Psoas muscle (tissue), 8 donors: ENCODE measurements around the gene C1orf21. TPM values are rescaled to one million over a fixed set of nuclear protein-coding genes. Genes with fewer than 3 reads are reported as not detected.

Experiments used
- ATAC-seq, 4 donors: fragments of 200-7000 bp; cut with Tn5 transposase; one replicate each; pipeline ENCODE4 v1.9.1; 2020; ENCODE audit warnings: moderate library complexity in 3 of 4, mild to moderate bottlenecking in 2 of 4
- DNase-seq, 2 donors: peaks; one replicate each; pipeline ENCODE4 v3.0.0-alpha.2; 2020
- H3K27ac ChIP-seq: fragments of 200-600 bp; one replicate; pipeline ENCODE4 v1.8.0; 2022
- H3K27me3 ChIP-seq, 3 donors: fragments of 200-600 bp in 1 of 3; one replicate each; pipeline versions ENCODE4 v1.6.1 to v1.8.0; 2013 to 2022; ENCODE audit warnings: low read length in 2 of 3, mild to moderate bottlenecking in 2 of 3, moderate library complexity in 1 of 3; ENCODE audit not compliant: insufficient read depth in 3 of 3
- H3K36me3 ChIP-seq, 2 donors: fragments of 200-600 bp in 1 of 2; one replicate each; pipeline versions ENCODE4 v1.6.1 to v1.8.0; 2013 to 2022; ENCODE audit warnings: low read depth in 1 of 2, mild to moderate bottlenecking in 1 of 2, moderate library complexity in 1 of 2; ENCODE audit not compliant: insufficient read depth in 1 of 2
- H3K4me1 ChIP-seq: fragments of 200-600 bp; one replicate; pipeline ENCODE4 v1.8.0; 2022
- H3K4me3 ChIP-seq: fragments of 200-600 bp; one replicate; pipeline ENCODE4 v1.8.0; 2022; ENCODE audit warnings: mild to moderate bottlenecking
- H3K9me3 ChIP-seq: fragments of 200-600 bp; one replicate; pipeline ENCODE4 v1.8.0; 2022
- WGBS, 3 donors: extraction: QIAGEN DNeasy Blood & Tissue Kit; methylation state at CpG; one replicate each; pipeline versions ENCODE4 v1.1.6 to v1.1.7; 2013; 5-methylcytosine and 5-hydroxymethylcytosine counted together
- intact Hi-C, 2 donors: fragments of 100-400 bp; cut with DNase I; formaldehyde crosslinking; loops; one replicate each; pipeline versions ENCODE4 v1.11.0 to v1.14.2; 2022
- polyA plus RNA-seq, 3 donors: library from polyadenylated mRNA; stranded (reverse); fragments of 200-250 nt; gene quantifications; one replicate each; pipeline ENCODE4 v1.2.3, GENCODE V29; 2013
- total RNA-seq, 4 donors: library from RNA; stranded (reverse); fragmentation: NEBNext Ultra II Directional in 2 of 4; extraction: Animal tissue kit (Norgen Biotek cat#: 25700) in 2 of 4; gene quantifications; one replicate each; pipeline versions ENCODE4 v1.2.1 to v1.2.4, GENCODE V29; 2021 to 2023
- TF ChIP-seq, protein P1 (sequence below): fragments of 200-600 bp; IDR thresholded peaks from one replicate; pipeline ENCODE4 v1.8.0; 2022; ENCODE audit warnings: antibody characterized with exemption
- donor health status: healthy with polysubstance abuse.
- donor health status: DM: no; HTN: no; CAD: no; lungs with moderate emphysema.
- donor health status: Bipolar disorder and iron deficiency.
- donor health status: healthy.
- donor health status: DM: yes; HTN: yes; CAD: no.
- donor health status: DM: no; HTN: no; CAD: no.
- donor health status: DM: no; HTN: no; CAD: no.
- donor health status: DM: yes; HTN: yes; CAD: no.

The C1orf21 gene
- total and polyA plus RNA-seq, 7 donors: 55.5 to 216 (median 171) TPM

DNA sequence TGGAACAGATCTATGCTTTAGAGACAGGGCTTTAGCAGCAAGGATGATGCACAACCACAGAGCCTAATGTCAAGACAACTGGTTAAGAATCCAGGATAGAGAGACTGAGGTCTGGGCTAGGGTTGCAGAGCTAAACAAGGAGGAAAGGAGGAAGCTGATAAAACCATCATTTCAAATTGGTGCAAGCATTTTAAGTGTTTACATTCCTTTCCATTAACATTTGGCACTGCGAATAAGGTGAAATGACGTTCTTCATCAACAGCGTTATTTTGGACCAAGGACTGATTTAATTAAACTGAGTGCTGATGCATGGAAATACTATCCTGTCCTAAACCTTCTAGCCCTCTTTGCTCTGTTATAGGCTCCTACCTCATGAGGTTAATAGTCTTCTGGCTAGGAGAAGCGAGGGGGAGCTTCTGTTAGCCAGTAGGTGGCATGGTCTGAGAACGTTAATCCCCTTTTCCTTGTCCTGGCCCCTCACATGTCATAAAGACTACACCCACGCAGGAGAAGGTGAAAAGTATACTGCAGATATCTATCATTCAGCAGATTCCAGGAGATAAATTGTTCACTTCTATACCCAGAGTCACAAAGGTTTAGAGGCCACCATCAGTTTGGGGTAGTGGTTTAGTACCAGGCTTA is 7.6 kb upstream of the C1orf21 start:
- 36 to 51% (median 43%) methylated on average over 6 of the region's 6 CpGs for WGBS, 3 donors
- Histone ChIP-seq H3K27ac (no peak overlapping the region), H3K4me3 (no peak overlapping the region), H3K27me3 (no peaks in the 10 kb centered on the region), H3K36me3 (no peaks in the 10 kb centered on the region), H3K9me3 (no peaks in the 10 kb centered on the region), H3K4me1 (peaks cover 6% of the 10 kb centered on the region)
- intact Hi-C loops: loop anchor here in 1 of 2 donors (5.0 to 10.0 kb wide), 2 partner anchors 283 to 304 kb away; no protein-coding TSS in a partner anchor
- TF ChIP-seq, protein P1, sequence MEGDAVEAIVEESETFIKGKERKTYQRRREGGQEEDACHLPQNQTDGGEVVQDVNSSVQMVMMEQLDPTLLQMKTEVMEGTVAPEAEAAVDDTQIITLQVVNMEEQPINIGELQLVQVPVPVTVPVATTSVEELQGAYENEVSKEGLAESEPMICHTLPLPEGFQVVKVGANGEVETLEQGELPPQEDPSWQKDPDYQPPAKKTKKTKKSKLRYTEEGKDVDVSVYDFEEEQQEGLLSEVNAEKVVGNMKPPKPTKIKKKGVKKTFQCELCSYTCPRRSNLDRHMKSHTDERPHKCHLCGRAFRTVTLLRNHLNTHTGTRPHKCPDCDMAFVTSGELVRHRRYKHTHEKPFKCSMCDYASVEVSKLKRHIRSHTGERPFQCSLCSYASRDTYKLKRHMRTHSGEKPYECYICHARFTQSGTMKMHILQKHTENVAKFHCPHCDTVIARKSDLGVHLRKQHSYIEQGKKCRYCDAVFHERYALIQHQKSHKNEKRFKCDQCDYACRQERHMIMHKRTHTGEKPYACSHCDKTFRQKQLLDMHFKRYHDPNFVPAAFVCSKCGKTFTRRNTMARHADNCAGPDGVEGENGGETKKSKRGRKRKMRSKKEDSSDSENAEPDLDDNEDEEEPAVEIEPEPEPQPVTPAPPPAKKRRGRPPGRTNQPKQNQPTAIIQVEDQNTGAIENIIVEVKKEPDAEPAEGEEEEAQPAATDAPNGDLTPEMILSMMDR: peak; percentile 24
- DNase-seq (no peak), ATAC-seq (peak; percentile 28 to 91 (median 86))

- WGBS, 3 donors: 96 to 100% (median 98%) methylated on average over 1 of the region's 1 CpG
- no peak overlapping the region for H3K27ac ChIP-seq
- ATAC-seq: no peak
These were observed 6.4 kb upstream of the C1orf21 start for GRCh38 chr1:184380468-184380867.

DNA sequence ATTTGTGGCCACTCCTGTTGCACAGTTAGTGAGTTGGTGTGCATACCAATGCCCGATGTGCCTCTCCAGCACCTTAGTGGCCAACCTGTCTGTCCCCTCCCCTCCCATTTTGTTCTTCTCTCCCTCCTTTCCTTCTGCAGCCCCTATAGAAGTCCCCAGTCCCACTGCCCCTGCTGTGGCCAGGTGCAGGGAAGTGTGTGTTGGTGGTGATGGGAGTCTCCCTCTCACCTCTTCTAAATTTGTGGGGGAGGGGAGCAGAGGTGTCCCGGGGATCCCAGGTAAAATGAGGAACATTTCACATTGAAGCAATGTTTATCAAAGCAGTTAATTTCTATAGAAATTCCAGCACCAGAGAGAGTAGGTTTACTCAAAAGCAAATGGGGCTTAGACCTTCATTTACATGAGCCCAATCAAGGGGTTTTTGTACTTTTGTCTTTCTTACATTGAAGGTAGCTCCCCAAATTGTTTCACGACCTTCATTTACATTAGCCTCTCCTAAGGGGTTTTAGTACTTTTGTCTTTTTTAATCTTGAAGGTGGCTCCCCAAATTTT is 3.0 kb upstream of the C1orf21 start:
- ATAC-seq (no peak), DNase-seq (no peak)
- TF ChIP-seq, protein P1: no peak

More at GRCh38 chr1:184380468-184380867, 6.4 kb upstream of the C1orf21 start:
- Histone ChIP-seq H3K27me3 (no peaks in the 10 kb centered on the region), H3K4me3 (no peak overlapping the region), H3K4me1 (peaks cover 11% of the 10 kb centered on the region), H3K36me3 (no peaks in the 10 kb centered on the region), H3K9me3 (no peaks in the 10 kb centered on the region)
- DNase-seq: no peak
- intact Hi-C loops: loop anchor here in 1 of 2 donors (10.0 kb wide), 1 partner anchor 284 kb away; no protein-coding TSS in a partner anchor
- TF ChIP-seq, protein P1: no peak

DNA sequence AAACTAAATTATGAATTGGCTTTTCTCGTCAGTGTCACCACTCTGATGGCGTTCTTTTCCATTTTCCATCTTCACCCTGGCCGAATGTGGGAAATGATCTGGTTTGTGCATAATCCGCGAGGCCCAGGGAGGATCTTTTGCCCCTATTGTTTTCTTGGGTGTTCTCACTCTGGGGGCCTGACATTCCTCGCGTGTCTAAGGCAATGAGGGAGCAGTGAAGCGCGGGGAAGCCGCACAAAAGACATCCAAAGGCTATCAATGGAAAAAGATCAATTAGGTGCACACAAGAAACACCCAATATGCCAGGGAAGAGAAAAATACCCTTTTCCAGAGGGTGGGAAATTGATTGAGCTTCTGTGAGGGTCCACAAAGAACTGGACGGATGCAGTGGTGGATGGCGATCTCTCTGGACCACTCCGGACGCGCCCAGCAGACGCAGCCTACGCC is 941 bp upstream of the C1orf21 start:
- DNase-seq: no peak
- ATAC-seq: no peak

More for the DNA sequence above, 3.0 kb upstream of the C1orf21 start:
- Histone ChIP-seq H3K4me1 (peaks cover 16% of the 10 kb centered on the region), H3K9me3 (no peaks in the 10 kb centered on the region), H3K27me3 (no peaks in the 10 kb centered on the region), H3K4me3 (no peak overlapping the region), H3K36me3 (no peaks in the 10 kb centered on the region), H3K27ac (no peak overlapping the region)
- intact Hi-C loops: loop anchor here in 1 of 2 donors (10.0 kb wide), 1 partner anchor 281 kb away; no protein-coding TSS in a partner anchor
- 72 to 76% (median 72%) methylated on average over 3 of the region's 3 CpGs for WGBS, 3 donors

More for the DNA sequence above, 941 bp upstream of the C1orf21 start:
- H3K9me3 ChIP-seq: no peaks in the 10 kb centered on the region
- peak overlapping the region; percentile 91 for H3K4me3 ChIP-seq
- peak overlapping the region; percentile 96 for H3K27ac ChIP-seq
- H3K36me3 ChIP-seq: no peaks in the 10 kb centered on the region
- TF ChIP-seq, protein P1: no peak
- intact Hi-C loops: loop anchor here (5.0 to 10.0 kb wide), 4 partner anchors 106 to 279 kb away; no protein-coding TSS in a partner anchor
- H3K4me1 ChIP-seq: peaks cover 24% of the 10 kb centered on the region
- 43 to 55% (median 43%) methylated on average over 16 to 17 of the region's 17 CpGs for WGBS, 3 donors
- no peaks in the 10 kb centered on the region for H3K27me3 ChIP-seq
